GM12878 (cell line): ENCODE measurements around the gene TOM1L1. TPM values are rescaled to one million over a fixed set of nuclear protein-coding genes. Genes with fewer than 3 reads are reported as not detected.

ENCODE experiments used
- ATAC-seq: fragments of 200-7000 bp; cut with Tn5 transposase; 3 replicates; pipeline ENCODE4 v1.9.1; 2020; ENCODE audit warnings: mild to moderate bottlenecking, moderate library complexity
- BruUV-seq: library from RNA; stranded (reverse); fragments of 400-500 nt; replicated peaks from 2 replicates; lab custom pipeline; 2021; lab: Mats Ljungman, UMichigan
- CTCF ChIA-PET: fragments of 300-600 bp; sonication (Branson Sonifier 250); formaldehyde crosslinking; extraction: SDS; loops from one replicate; lab custom pipeline; 2021; ENCODE audit warnings: inconsistent platforms; lab: Yijun Ruan, JAX
- POLR2A ChIA-PET: fragments of 350-600 bp; formaldehyde crosslinking; extraction: SDS; loops from one replicate; lab custom pipeline; 2021; ENCODE audit warnings: inconsistent platforms; lab: Charles Lee
- RAD21 ChIA-PET: fragments of 300-600 bp; sonication (Branson Sonifier 250); formaldehyde crosslinking; loops from one replicate; lab custom pipeline; 2023; ENCODE audit warnings: antibody characterized with exemption; ENCODE audit not compliant: unreplicated experiment; lab: Charles Lee
- SMC1A ChIA-PET: fragments of 300-600 bp; sonication (Branson Sonifier 250); formaldehyde crosslinking; loops from one replicate; lab custom pipeline; 2023; ENCODE audit not compliant: unreplicated experiment, uncharacterized antibody; lab: Charles Lee
- DNase-seq: peaks from one replicate; pipeline ENCODE4 v3.0.0-alpha.2; 2011; ENCODE audit warnings: low read depth, low spot score
- FAIRE-seq: peaks from 3 replicates; lab custom pipeline; 2011; peaks lifted over from hg19 to GRCh38; lab: Jason Lieb, UNC
- H2AFZ ChIP-seq: 2 replicates; pipeline ENCODE4 v1.6.0; 2011; ENCODE audit warnings: low read depth, low read length, control low read depth; ENCODE audit not compliant: control insufficient read depth
- H3K27ac ChIP-seq: 2 replicates; pipeline ENCODE4 v1.5.1; 2011; ENCODE audit warnings: control low read depth; ENCODE audit not compliant: control insufficient read depth, insufficient read depth
- H3K27me3 ChIP-seq, 2 experiments: replicated peaks in 1 of 2; 2 replicates each; pipeline versions ENCODE4 v1.6.0 to v1.6.1; 2011; ENCODE audit warnings: low read length in 1 of 2; ENCODE audit not compliant: control insufficient read depth in 2 of 2, insufficient read depth in 2 of 2
- H3K36me3 ChIP-seq, 2 experiments: 2 replicates each; pipeline ENCODE4 v1.5.1; 2011; ENCODE audit warnings: low read length in 1 of 2; ENCODE audit not compliant: control insufficient read depth in 2 of 2, insufficient read depth in 2 of 2
- H3K4me1 ChIP-seq: 2 replicates; pipeline ENCODE4 v1.6.1; 2011; ENCODE audit warnings: mild to moderate bottlenecking, low read length, moderate library complexity, mixed read lengths; ENCODE audit not compliant: control insufficient read depth, insufficient read depth
- H3K4me2 ChIP-seq: 2 replicates; pipeline ENCODE4 v1.6.0; 2011; ENCODE audit warnings: control low read depth; ENCODE audit not compliant: control insufficient read depth, insufficient read depth
- H3K4me3 ChIP-seq: fragments of 200-600 bp; sonication (generic); 2 replicates; pipeline ENCODE4 v1.5.1; 2016
- H3K79me2 ChIP-seq: 2 replicates; pipeline ENCODE4 v1.6.0; 2011; ENCODE audit warnings: low read length; ENCODE audit not compliant: control insufficient read depth, insufficient read depth
- H3K9ac ChIP-seq: 2 replicates; pipeline ENCODE4 v1.8.0; 2011; ENCODE audit warnings: low read length, control low read depth, mixed read lengths; ENCODE audit not compliant: control insufficient read depth, insufficient read depth
- H3K9me3 ChIP-seq: replicated peaks from 3 replicates; pipeline ENCODE4 v1.5.1; 2011; ENCODE audit warnings: mild to moderate bottlenecking, low read length; ENCODE audit not compliant: control insufficient read depth, insufficient read depth
- H4K20me1 ChIP-seq: 2 replicates; pipeline ENCODE4 v1.6.0; 2011; ENCODE audit not compliant: control insufficient read depth, insufficient read depth
- CUX1 ChIP-seq: IDR thresholded peaks from 2 replicates; pipeline ENCODE4 v1.6.1; 2012; ENCODE audit warnings: improper control_type of control experiment, low read depth, low read length; ENCODE audit not compliant: insufficient replicate concordance
- IKZF2 ChIP-seq, 2 experiments: fragments of 450-650 bp; IDR thresholded peaks; 2 replicates each; pipeline ENCODE4 v1.6.1; 2017; ENCODE audit warnings: mild to moderate bottlenecking in 2 of 2, moderate library complexity in 2 of 2
- MYB ChIP-seq: fragments of 150-350 bp; IDR thresholded peaks from 2 replicates; pipeline ENCODE4 v1.6.1; 2014; ENCODE audit warnings: mild to moderate bottlenecking, low read depth, low read length, borderline replicate concordance
- PAX8 ChIP-seq: fragments of 450-650 bp; IDR thresholded peaks from 2 replicates; pipeline ENCODE4 v1.6.1; 2017; ENCODE audit warnings: mild to moderate bottlenecking, moderate library complexity
- RAD21 ChIP-seq: IDR thresholded peaks from 2 replicates; pipeline ENCODE4 v1.6.1; 2011; ENCODE audit warnings: mild to moderate bottlenecking, low read depth, low read length, moderate library complexity; ENCODE audit not compliant: insufficient read depth
- WGBS: methylation state at CpG from one replicate; pipeline ENCODE4 v1.1.6; 2016; ENCODE audit warnings: low lambda C conversion rate; ENCODE audit not compliant: insufficient replicate concordance, insufficient coverage; ENCODE audit errors: missing lambda C conversion rate; 5-methylcytosine and 5-hydroxymethylcytosine counted together
- in situ Hi-C: fragments of 300-500 bp; cut with MboI; formaldehyde crosslinking; loops from 9 replicates; pipeline ENCODE4 v1.14.3; 2018; ENCODE audit warnings: mixed read lengths
- intact Hi-C: fragments of 100-400 bp; cut with micrococcal nuclease; formaldehyde crosslinking; loops from one replicate; pipeline ENCODE4 v1.14.2; 2022; ENCODE audit not compliant: unreplicated experiment
- polyA plus RNA-seq, 11 experiments: library from polyadenylated mRNA; depleted of rRNA in 4 of 11; unstranded in 6 of 11; stranded (reverse) in 5 of 11; fragments of >200 nt; fragmentation: Nextera tagmentation in 4 of 11; fragmentation: Illumina TruSeq in 1 of 11; extraction: Ambion mirVana in 4 of 11; extraction: Trizol in 1 of 11; gene quantifications; 1 replicate in 1 of 11; 2 replicates in 10 of 11; pipeline versions ENCODE4 v1.2.1 to v1.2.3, GENCODE V29; 2011 to 2016; ENCODE audit warnings: inconsistent platforms in 2 of 11, missing spikeins in 2 of 11, low read depth in 1 of 11
- total RNA-seq, 4 experiments: library from RNA; depleted of rRNA in 3 of 4; stranded (reverse); fragments of >200 nt in 3 of 4; fragmentation: Illumina TruSeq in 1 of 4; extraction: Trizol in 1 of 4; gene quantifications; 2 replicates each; pipeline versions ENCODE4 v1.2.1 to v1.2.3, GENCODE V29; 2013 to 2021

The TOM1L1 gene
- total and polyA plus RNA-seq, 10 of the 15 experiments (the other 5 are each of a cell fraction or from before 2014, with no cell fraction given): 1.9 to 8.8 (median 2.5) TPM

DNA sequence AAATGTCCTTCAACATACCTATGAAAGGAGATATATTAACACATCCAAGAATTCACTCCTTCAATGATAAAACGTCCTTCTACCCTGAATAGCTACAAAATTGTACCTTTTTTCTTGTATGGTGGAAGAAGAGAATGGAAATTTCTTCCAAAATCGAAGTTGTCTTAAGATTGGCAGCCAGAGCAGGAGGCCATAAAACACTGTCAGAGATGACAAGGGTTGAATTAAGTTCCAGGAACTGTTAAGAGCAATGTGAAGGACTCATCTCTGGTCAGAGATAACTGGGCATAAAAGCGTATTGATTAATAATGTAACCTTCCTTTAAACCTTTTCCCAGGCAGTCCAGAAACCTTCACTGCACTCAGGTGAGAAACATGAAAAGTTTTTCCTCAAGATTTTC is 12.9 kb upstream of the TOM1L1 start:
- no peak for DNase-seq
- H3K9ac ChIP-seq: no peak overlapping the region
- H3K36me3 ChIP-seq: no peaks in the 10 kb centered on the region
- no peaks in the 10 kb centered on the region for H3K79me2 ChIP-seq
- FAIRE-seq: no peak
- CTCF ChIA-PET: interaction anchor here (1.2 kb wide), 1 partner anchor 11 kb away, joined by 3 read pairs; no protein-coding TSS in a partner anchor
- H3K4me1 ChIP-seq: no peaks in the 10 kb centered on the region
- no peak overlapping the region for H3K4me2 ChIP-seq
- in situ Hi-C loops (no loop called here), intact Hi-C loops (loop anchor here (10.0 kb wide), 1 partner anchor 63 kb away; no protein-coding TSS in a partner anchor)
- no peak for ATAC-seq
- H4K20me1 ChIP-seq: no peaks in the 10 kb centered on the region
- H3K27me3 ChIP-seq: no peaks in the 10 kb centered on the region
- H3K27ac ChIP-seq: no peak overlapping the region
- SMC1A ChIA-PET: interaction anchor here (1.0 kb wide), 1 partner anchor 9 kb away, joined by 3 read pairs; no protein-coding TSS in a partner anchor
- no peak overlapping the region for H3K4me3 ChIP-seq
- RAD21 ChIA-PET: no interaction called here
- POLR2A ChIA-PET: no interaction called here
- H3K9me3 ChIP-seq: no peaks in the 10 kb centered on the region
- 24% methylated on average over 3 of the region's 3 CpGs for WGBS
- TF ChIP-seq IKZF2 (IDR thresholded peaks at IDR 0.05) (no peak), MYB (no peak), CUX1 (no peak), RAD21 (no peak), PAX8 (no peak)
- no peak overlapping the region for H2AFZ ChIP-seq
- BruUV-seq: no TSS peak
